B cell (primary cell): ENCODE results near the gene GSE1. TPM values are rescaled to one million over a fixed set of nuclear protein-coding genes. Genes with fewer than 3 reads are reported as not detected.

Experiments used
- ATAC-seq: fragments of 200-7000 bp; cut with Tn5 transposase; one replicate; pipeline ENCODE4 v1.10.0; 2021; ENCODE audit warnings: low read depth, mild to moderate bottlenecking, moderate number of reproducible peaks, moderate library complexity
- CTCF ChIA-PET: fragments of 350-600 bp; sonication (Branson Sonifier 250); formaldehyde crosslinking; loops from one replicate; lab custom pipeline; 2021; ENCODE audit warnings: antibody characterized with exemption, inconsistent platforms; lab: Charles Lee
- POLR2A ChIA-PET: fragments of 350-600 bp; sonication (Branson Sonifier 250); formaldehyde crosslinking; loops from one replicate; lab custom pipeline; 2021; ENCODE audit warnings: antibody characterized with exemption; lab: Charles Lee
- DNase-seq: peaks from one replicate; pipeline ENCODE4 v3.0.0; 2013
- H2AFZ ChIP-seq: 2 replicates; pipeline ENCODE4 v1.6.1; 2012; ENCODE audit warnings: mild to moderate bottlenecking, low read depth, low read length; ENCODE audit not compliant: insufficient read depth, poor library complexity, severe bottlenecking
- H3K27ac ChIP-seq, 2 donors: 1 replicate in 1 of 2; 2 replicates in 1 of 2; pipeline ENCODE4 v1.5.1; 2012 to 2013; ENCODE audit warnings: low read length in 2 of 2, mild to moderate bottlenecking in 2 of 2, moderate library complexity in 1 of 2
- H3K27me3 ChIP-seq, 4 experiments: fragments of 200-600 bp in 1 of 4; sonication (generic) in 1 of 4; replicated peaks in 1 of 4; 1 replicate in 2 of 4; 2 replicates in 2 of 4; pipeline versions ENCODE4 v1.6.1 to v1.7.0; 2013 to 2016; ENCODE audit warnings: low read length in 3 of 4, mild to moderate bottlenecking in 2 of 4, mixed read lengths in 1 of 4, moderate library complexity in 1 of 4; ENCODE audit not compliant: insufficient read depth in 4 of 4, control insufficient read depth in 3 of 4; ENCODE audit errors: control extremely low read depth in 1 of 4
- H3K36me3 ChIP-seq, 2 experiments: replicated peaks in 1 of 2; 1 replicate in 1 of 2; 2 replicates in 1 of 2; pipeline versions ENCODE4 v1.6.1 to v1.7.1; 2013; ENCODE audit warnings: low read length in 1 of 2; ENCODE audit not compliant: insufficient read depth in 2 of 2, control insufficient read depth in 1 of 2; ENCODE audit errors: control extremely low read depth in 1 of 2, extremely low read depth in 1 of 2
- H3K4me1 ChIP-seq, 2 donors: fragments of 200-600 bp in 1 of 2; sonication (generic) in 1 of 2; 1 replicate in 1 of 2; 2 replicates in 1 of 2; pipeline versions ENCODE4 v1.5.1 to v1.6.1; 2013 to 2017; ENCODE audit warnings: low read length in 2 of 2; ENCODE audit not compliant: control insufficient read depth in 2 of 2, insufficient read depth in 2 of 2
- H3K4me2 ChIP-seq: replicated peaks from 2 replicates; pipeline ENCODE3; 2012; ENCODE audit warnings: mild to moderate bottlenecking, low read depth, low read length; ENCODE audit not compliant: poor library complexity, severe bottlenecking
- H3K4me3 ChIP-seq, 5 experiments: fragments of 200-600 bp in 1 of 5; sonication (generic) in 1 of 5; 1 replicate in 3 of 5; 2 replicates in 2 of 5; pipeline versions ENCODE4 v1.5.1 to v1.7.0; 2011 to 2016; ENCODE audit warnings: low read length in 4 of 5, mild to moderate bottlenecking in 4 of 5, low read depth in 2 of 5, control low read depth in 1 of 5, moderate library complexity in 1 of 5; ENCODE audit not compliant: insufficient read depth in 1 of 5; ENCODE audit errors: control extremely low read depth in 1 of 5, extremely low read depth in 1 of 5
- H3K79me2 ChIP-seq: fragments of 200-600 bp; sonication (generic); one replicate; pipeline ENCODE4 v1.6.0; 2016; ENCODE audit warnings: low read length; ENCODE audit not compliant: control insufficient read depth, insufficient read depth
- H3K9ac ChIP-seq: fragments of 200-600 bp; sonication (generic); 2 replicates; pipeline ENCODE4 v1.6.1; 2017; ENCODE audit warnings: mild to moderate bottlenecking, low read length, moderate library complexity
- H3K9me3 ChIP-seq, 3 donors: one replicate each; pipeline versions ENCODE4 v1.6.1 to v1.7.1; 2013; ENCODE audit warnings: low read length in 2 of 3; ENCODE audit not compliant: control insufficient read depth in 2 of 3, insufficient read depth in 1 of 3; ENCODE audit errors: control extremely low read depth in 1 of 3
- H4K20me1 ChIP-seq: 2 replicates; pipeline ENCODE4 v1.6.0; 2012; ENCODE audit warnings: mild to moderate bottlenecking, low read length; ENCODE audit not compliant: insufficient read depth, control insufficient read depth, poor library complexity, severe bottlenecking
- H3K27ac Mint-ChIP-seq: one replicate; pipeline ENCODE4 v1.8.0; 2021; ENCODE audit warnings: mixed read lengths
- H3K27me3 Mint-ChIP-seq: one replicate; pipeline ENCODE4 v1.8.0; 2021; ENCODE audit warnings: mixed read lengths
- H3K4me1 Mint-ChIP-seq: one replicate; pipeline ENCODE4 v1.8.0; 2021; ENCODE audit warnings: mixed read lengths
- H3K4me3 Mint-ChIP-seq: one replicate; pipeline ENCODE4 v1.8.0; 2021; ENCODE audit warnings: mixed read lengths
- H3K9me3 Mint-ChIP-seq: one replicate; pipeline ENCODE4 v1.8.0; 2022; ENCODE audit warnings: mixed read lengths; ENCODE audit not compliant: insufficient read depth
- CTCF ChIP-seq: fragments of 200-600 bp; IDR thresholded peaks from one replicate; pipeline ENCODE4 v1.8.0; 2022; ENCODE audit warnings: antibody characterized with exemption, mild to moderate bottlenecking
- EZH2 ChIP-seq: IDR thresholded peaks from 2 replicates; pipeline ENCODE4 v1.6.1; 2012; ENCODE audit warnings: borderline replicate concordance, low read depth, mild to moderate bottlenecking, moderate library complexity, low read length; ENCODE audit not compliant: insufficient read depth, poor library complexity, severe bottlenecking
- WGBS: methylation state at CpG from one replicate; pipeline ENCODE4 v1.1.5; 2013; ENCODE audit warnings: missing lambda C conversion rate; ENCODE audit not compliant: insufficient coverage; 5-methylcytosine and 5-hydroxymethylcytosine counted together
- intact Hi-C: fragments of 100-400 bp; cut with micrococcal nuclease; formaldehyde crosslinking; loops from one replicate; pipeline ENCODE4 v1.10.0; 2022
- polyA plus RNA-seq: library from polyadenylated mRNA; depleted of rRNA; stranded (reverse); fragments of >200 nt; gene quantifications from 2 replicates; pipeline ENCODE4 v1.2.3, GENCODE V29; 2012
- total RNA-seq, 2 donors: library from RNA; stranded (reverse); fragments of 120-200 nt in 1 of 2; gene quantifications; 1 replicate in 1 of 2; 2 replicates in 1 of 2; pipeline versions ENCODE4 v1.2.3 to v1.2.4, GENCODE V29; 2013 to 2022

GSE1 gene
- total and polyA plus RNA-seq, 2 donors (not counting 1 experiment from before 2014, with no cell fraction given) = 57.3 to 76.1 TPM

DNA sequence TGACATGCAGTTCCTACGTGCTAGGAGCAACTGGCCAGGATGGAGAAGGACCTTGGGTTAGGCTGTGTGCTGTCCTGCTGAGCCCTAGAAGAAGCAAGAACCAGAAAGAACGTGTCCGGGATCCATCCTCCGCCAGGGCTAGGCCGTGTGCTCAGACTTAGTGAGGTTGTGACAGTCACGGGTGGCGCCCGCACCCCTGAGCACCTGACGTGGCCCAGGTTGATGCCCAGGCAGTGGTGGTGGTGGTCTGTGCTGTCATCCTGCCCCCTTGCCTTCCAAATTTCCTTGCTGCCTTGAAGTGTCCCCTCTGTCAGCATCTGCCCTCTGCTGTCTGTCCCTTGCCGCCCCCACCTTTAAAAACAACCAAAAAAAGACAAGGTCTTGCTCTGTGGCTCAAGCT, 4.2 kb upstream of the GSE1 start:
- no peak overlapping the region for H3K4me3 ChIP-seq
- no peak overlapping the region for H3K27ac ChIP-seq
- peaks cover 90% of the 10 kb centered on the region for H4K20me1 ChIP-seq
- H3K4me1 Mint-ChIP-seq = peaks cover 53% of the 10 kb centered on the region
- DNase-seq (no peak), ATAC-seq (no peak)
- TF ChIP-seq EZH2 (no peak), CTCF (no peak)
- no peaks in the 10 kb centered on the region for H3K9me3 Mint-ChIP-seq
- no peaks in the 10 kb centered on the region for H3K27me3 Mint-ChIP-seq
- no peak overlapping the region for H3K4me2 ChIP-seq
- no peaks in the 10 kb centered on the region for H3K27me3 ChIP-seq
- no peak overlapping the region for H3K27ac Mint-ChIP-seq
- CTCF ChIA-PET = interaction anchor here (1.3 to 8.4 kb wide), 18 partner anchors 8 to 239 kb away, joined by 3 to 81 read pairs (median 10); no protein-coding TSS in a partner anchor
- H3K9ac ChIP-seq = no peak overlapping the region
- H3K79me2 ChIP-seq = peaks cover 68% of the 10 kb centered on the region
- no peaks in the 10 kb centered on the region for H3K36me3 ChIP-seq
- no peaks in the 10 kb centered on the region for H3K9me3 ChIP-seq
- H2AFZ ChIP-seq = no peak overlapping the region
- peaks cover 44 to 46% of the 10 kb centered on the region in 2 donors for H3K4me1 ChIP-seq
- POLR2A ChIA-PET = interaction anchor here (0.6 kb wide), 1 partner anchor 99 kb away, joined by 3 read pairs; no protein-coding TSS in a partner anchor
- intact Hi-C loops = no loop called here
- no peak overlapping the region for H3K4me3 Mint-ChIP-seq
- 92% methylated on average over 8 of the region's 10 CpGs for WGBS

GRCh38 chr16:85609539-85609938, 3.6 kb upstream of the GSE1 start:
- DNase-seq (no peak), ATAC-seq (no peak)
- Histone ChIP-seq H3K9me3 (no peaks in the 10 kb centered on the region), H3K27ac (no peak overlapping the region), H3K27me3 (no peaks in the 10 kb centered on the region), H3K36me3 (no peaks in the 10 kb centered on the region), H3K4me2 (peak overlapping the region; percentile 99), H4K20me1 (peaks cover 90% of the 10 kb centered on the region), H2AFZ (no peak overlapping the region), H3K79me2 (peaks cover 66% of the 10 kb centered on the region), H3K4me3 (no peak overlapping the region), H3K4me1 (peaks cover 43 to 51% of the 10 kb centered on the region in 2 donors), H3K9ac (no peak overlapping the region)
- ChIA-PET POLR2A (interaction anchor here (0.6 to 1.8 kb wide), 3 partner anchors 34 to 100 kb away, joined by 3 to 8 read pairs (median 5); no protein-coding TSS in a partner anchor), CTCF (interaction anchor here (0.8 to 8.4 kb wide), 26 partner anchors 9 to 302 kb away, joined by 3 to 81 read pairs (median 8); no protein-coding TSS in a partner anchor)
- TF ChIP-seq CTCF (no peak), EZH2 (no peak)
- 100% methylated on average over 1 of the region's 7 CpGs for WGBS
- peak overlapping the region; percentile 23 for H3K4me3 Mint-ChIP-seq
- intact Hi-C loops = no loop called here
- peaks cover 52% of the 10 kb centered on the region for H3K4me1 Mint-ChIP-seq
- no peaks in the 10 kb centered on the region for H3K9me3 Mint-ChIP-seq
- no peak overlapping the region for H3K27ac Mint-ChIP-seq
- no peaks in the 10 kb centered on the region for H3K27me3 Mint-ChIP-seq
